HepG2 (cell line): ENCODE data around the gene MIER2. TPM values are rescaled to one million over a fixed set of nuclear protein-coding genes. Genes with fewer than 3 reads are reported as not detected.

Experiments
- ATAC-seq: fragments of 200-7000 bp; cut with Tn5 transposase; 3 replicates; pipeline ENCODE4 v1.9.1; 2020; ENCODE audit warnings: mild to moderate bottlenecking, moderate library complexity
- BruUV-seq: library from RNA; stranded (reverse); fragments of 400-500 nt; replicated peaks from 2 replicates; lab custom pipeline; 2021; lab: Mats Ljungman, UMichigan
- CTCF ChIA-PET: fragments of 300-600 bp; formaldehyde crosslinking; extraction: SDS; loops from one replicate; lab custom pipeline; 2021; ENCODE audit warnings: low total read pairs, inconsistent platforms, low intra/inter-chr PET ratio; lab: Yijun Ruan, JAX
- POLR2A ChIA-PET: fragments of 350-600 bp; sonication (Branson Sonifier 250); formaldehyde crosslinking; loops from one replicate; lab custom pipeline; 2020; ENCODE audit warnings: antibody characterized with exemption, inconsistent platforms; lab: Yijun Ruan, JAX
- DNase-seq: peaks from one replicate; pipeline ENCODE4 v3.0.0-alpha.2; 2015; ENCODE audit warnings: low spot score
- FAIRE-seq: peaks from 3 replicates; lab custom pipeline; 2011; peaks lifted over from hg19 to GRCh38; lab: Jason Lieb, UNC
- H2AFZ ChIP-seq: one replicate; pipeline ENCODE4 v1.6.1; 2011; ENCODE audit warnings: low read length, inconsistent platforms
- H3K27ac ChIP-seq: fragments of 300-600 bp; 3 replicates; pipeline ENCODE4 v1.8.0; 2011; ENCODE audit warnings: mixed run types, mild to moderate bottlenecking, mixed read lengths, low read length, inconsistent platforms; ENCODE audit not compliant: insufficient read depth; ENCODE audit errors: extremely low read length
- H3K27me3 ChIP-seq, 2 experiments: fragments of 200-600 bp in 1 of 2; 2 replicates in 1 of 2; 3 replicates in 1 of 2; pipeline versions ENCODE4 v1.6.0 to v1.8.0; 2011; ENCODE audit warnings: low read length in 2 of 2, mild to moderate bottlenecking in 2 of 2, moderate library complexity in 2 of 2, inconsistent platforms in 1 of 2; ENCODE audit not compliant: insufficient read depth in 2 of 2, control insufficient read depth in 1 of 2
- H3K36me3 ChIP-seq, 2 experiments: fragments of 200-600 bp in 1 of 2; replicated peaks in 1 of 2; 2 replicates in 1 of 2; 3 replicates in 1 of 2; pipeline versions ENCODE4 v1.5.1 to v1.8.0; 2011; ENCODE audit warnings: low read length in 2 of 2, inconsistent platforms in 1 of 2; ENCODE audit not compliant: insufficient read depth in 2 of 2, control insufficient read depth in 1 of 2
- H3K4me1 ChIP-seq: 2 replicates; pipeline ENCODE4 v1.5.1; 2012; ENCODE audit warnings: low read length, inconsistent platforms; ENCODE audit not compliant: insufficient read depth
- H3K4me2 ChIP-seq: 2 replicates; pipeline ENCODE4 v1.6.0; 2011; ENCODE audit warnings: low read depth, low read length, inconsistent platforms
- H3K4me3 ChIP-seq, 3 experiments: fragments of 200-600 bp in 1 of 3; sonication (generic), shearing (Covaris generic) in 1 of 3; replicated peaks in 1 of 3; 2 replicates each; pipeline ENCODE4 v1.5.1; 2011 to 2016; ENCODE audit warnings: low read length in 3 of 3, inconsistent platforms in 2 of 3, low read depth in 2 of 3, mild to moderate bottlenecking in 2 of 3, control low read depth in 1 of 3, mixed read lengths in 1 of 3; ENCODE audit not compliant: insufficient read depth in 1 of 3
- H3K79me2 ChIP-seq: one replicate; pipeline ENCODE4 v1.6.1; 2011; ENCODE audit warnings: low read length, inconsistent platforms; ENCODE audit not compliant: insufficient read depth
- H3K9ac ChIP-seq: 2 replicates; pipeline ENCODE4 v1.6.0; 2011; ENCODE audit warnings: mild to moderate bottlenecking, low read depth, low read length, inconsistent platforms; ENCODE audit not compliant: insufficient read depth
- H3K9me3 ChIP-seq: 2 replicates; pipeline ENCODE4 v1.5.1; 2012; ENCODE audit warnings: mild to moderate bottlenecking, low read length
- H4K20me1 ChIP-seq: 2 replicates; pipeline ENCODE4 v1.6.0; 2011; ENCODE audit warnings: inconsistent platforms, mild to moderate bottlenecking, low read length, moderate library complexity; ENCODE audit not compliant: insufficient read depth
- ELF3 ChIP-seq: IDR thresholded peaks from 2 replicates; pipeline ENCODE4 v1.6.1; 2016; ENCODE audit warnings: missing genetic modification reagents, missing compliant biosample characterization
- GATA4 ChIP-seq: sonication (generic); IDR thresholded peaks from 2 replicates; pipeline ENCODE4 v1.6.1; 2016; ENCODE audit warnings: antibody characterized with exemption, low read depth, borderline replicate concordance
- HNRNPK ChIP-seq: fragments of 200-400 bp; formaldehyde crosslinking; IDR thresholded peaks from 2 replicates; pipeline ENCODE4 v1.6.1; 2018; ENCODE audit warnings: low read length, low read depth, moderate library complexity, mild to moderate bottlenecking; ENCODE audit not compliant: poor library complexity, severe bottlenecking
- JUN ChIP-seq: sonication (generic); formaldehyde crosslinking; IDR thresholded peaks from 2 replicates; pipeline ENCODE4 v1.4.0; 2020; ENCODE audit warnings: mild to moderate bottlenecking, missing genetic modification reagents
- MLLT10 ChIP-seq: sonication (generic); formaldehyde crosslinking; IDR thresholded peaks from 2 replicates; pipeline ENCODE4 v1.4.0; 2020; ENCODE audit warnings: missing genetic modification reagents
- SNRNP70 ChIP-seq: fragments of 200-400 bp; formaldehyde crosslinking; IDR thresholded peaks from 2 replicates; pipeline ENCODE4 v1.6.1; 2017; ENCODE audit warnings: mild to moderate bottlenecking, low read depth, low read length, moderate library complexity
- TBL1XR1 ChIP-seq: fragments of 150-350 bp; IDR thresholded peaks from 2 replicates; pipeline ENCODE4 v1.6.1; 2014; ENCODE audit warnings: borderline replicate concordance, low read length; ENCODE audit not compliant: partially characterized antibody
- TEAD3 ChIP-seq: optimal IDR thresholded peaks from 2 replicates; pipeline ENCODE3; 2016; ENCODE audit warnings: borderline replicate concordance
- ZFY ChIP-seq: sonication (generic); formaldehyde crosslinking; IDR thresholded peaks from 2 replicates; pipeline ENCODE4 v1.4.0; 2020; ENCODE audit warnings: missing genetic modification reagents
- ZNF235 ChIP-seq: sonication (generic); formaldehyde crosslinking; IDR thresholded peaks from 2 replicates; pipeline ENCODE4 v1.8.1; 2023; ENCODE audit warnings: mild to moderate bottlenecking, missing genetic modification reagents, borderline replicate concordance
- ZNF44 ChIP-seq: sonication (generic); formaldehyde crosslinking; IDR thresholded peaks from 2 replicates; pipeline ENCODE4 v1.5.1; 2020; ENCODE audit warnings: mild to moderate bottlenecking, missing genetic modification reagents
- ZSCAN20 ChIP-seq: sonication (generic); formaldehyde crosslinking; IDR thresholded peaks from 2 replicates; pipeline ENCODE4 v1.4.0; 2020; ENCODE audit warnings: missing genetic modification reagents, mild to moderate bottlenecking, borderline replicate concordance
- WGBS: methylation state at CpG from one replicate; pipeline ENCODE4 v1.1.6; 2017; ENCODE audit warnings: low lambda C conversion rate; 5-methylcytosine and 5-hydroxymethylcytosine counted together
- in situ Hi-C: cut with HindIII; loops from 2 replicates; pipeline ENCODE4 v1.10.0; 2017; ENCODE audit warnings: low pct_unique_long_range_greater_than_20kb; ENCODE audit not compliant: extremely low pct_ligation_motif_present
- intact Hi-C: fragments of 100-400 bp; cut with micrococcal nuclease; formaldehyde crosslinking; loops from one replicate; pipeline ENCODE4 v1.10.0; 2022; ENCODE audit not compliant: unreplicated experiment
- polyA plus RNA-seq, 8 experiments: library from polyadenylated mRNA; depleted of rRNA in 3 of 8; stranded (reverse) in 7 of 8; unstranded in 1 of 8; fragments of >200 nt; fragmentation: Illumina TruSeq in 4 of 8; extraction: Trizol in 4 of 8; gene quantifications; 2 replicates each; pipeline versions ENCODE4 v1.2.1 to v1.2.3, GENCODE V29; 2011 to 2016; ENCODE audit warnings: low read depth in 4 of 8, missing spikeins in 1 of 8, mixed read lengths in 1 of 8; ENCODE audit not compliant: insufficient read depth in 1 of 8
- total RNA-seq, 5 experiments: library from RNA; depleted of rRNA; stranded (reverse); fragments of >200 nt; fragmentation: Illumina TruSeq; extraction: Trizol; gene quantifications; 2 replicates each; pipeline ENCODE4 v1.2.3, GENCODE V29; 2016; ENCODE audit warnings: low read depth in 1 of 5
- TF ChIP-seq, protein P1 (sequence below): sonication (generic); formaldehyde crosslinking; IDR thresholded peaks from 2 replicates; pipeline ENCODE4 v1.4.0; 2020; ENCODE audit warnings: missing genetic modification reagents
- TF ChIP-seq, protein P2 (sequence below): sonication (generic); formaldehyde crosslinking; conservative IDR thresholded peaks from 2 replicates; pipeline ENCODE4 v1.4.0; 2020; ENCODE audit warnings: mild to moderate bottlenecking, missing genetic modification reagents, moderate library complexity
- TF ChIP-seq, protein P3 (sequence below): sonication (generic); formaldehyde crosslinking; IDR thresholded peaks from 2 replicates; pipeline ENCODE4 v1.4.0; 2020; ENCODE audit warnings: missing genetic modification reagents; ENCODE audit errors: not compliant biosample characterization
- TF ChIP-seq, protein P4 (sequence below): sonication (generic); formaldehyde crosslinking; conservative IDR thresholded peaks from 2 replicates; pipeline ENCODE4 v1.8.0; 2022; ENCODE audit warnings: low read depth, missing genetic modification reagents

MIER2 gene
- total and polyA plus RNA-seq, 2 of the 13 experiments (the other 11 are each of a cell fraction or from before 2014, with no cell fraction given) = 9.6 to 25.7 TPM

DNA sequence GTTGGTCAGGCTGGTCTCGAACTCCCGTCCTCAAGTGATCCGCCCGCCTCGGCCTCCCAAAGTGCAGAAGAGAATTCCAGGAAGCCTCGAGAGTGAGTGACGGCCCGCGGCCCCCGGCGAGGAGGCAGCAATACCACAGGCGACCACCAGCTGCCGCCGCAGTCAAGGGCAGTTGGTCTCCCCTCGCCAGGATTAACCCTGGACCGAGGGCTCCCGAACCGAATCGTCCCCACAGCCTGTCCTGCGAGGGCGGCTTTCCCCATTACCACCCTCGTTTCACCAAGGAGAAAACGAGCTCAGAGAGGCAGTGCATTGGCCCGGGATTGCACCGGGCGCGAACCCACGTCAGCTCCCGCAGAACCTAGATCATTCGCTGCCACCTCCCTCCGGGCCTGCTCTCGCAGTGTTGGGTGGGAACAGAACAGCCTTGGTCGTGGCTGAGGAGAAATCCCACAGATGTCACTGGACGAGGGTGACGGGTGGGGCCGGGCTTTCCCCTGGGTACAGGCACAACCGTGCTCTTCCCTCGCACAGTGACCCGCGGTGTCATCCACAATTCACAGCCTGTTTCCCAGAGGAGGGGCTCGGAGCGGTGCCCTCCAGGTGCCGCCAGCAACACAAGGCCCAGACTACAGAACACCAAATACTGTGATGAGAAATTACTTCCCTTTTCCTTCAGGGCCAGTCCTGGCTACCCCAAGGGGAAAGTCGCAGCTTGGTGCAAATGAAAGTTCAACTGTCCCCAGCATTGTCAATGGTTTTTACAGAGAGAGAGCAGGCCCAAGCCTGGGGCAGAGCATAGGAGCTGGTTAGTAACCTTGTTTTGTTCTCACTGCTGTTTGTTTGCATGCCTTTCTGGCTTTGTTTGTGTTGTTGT, 39.6 kb upstream of the MIER2 start:
- no TSS peak for BruUV-seq
- ATAC-seq = peak; percentile 94
- peak; percentile 22 for DNase-seq
- Histone ChIP-seq H3K27me3 (peaks cover 6 to 46% of the 10 kb centered on the region in 2 experiments), H3K9ac (no peak overlapping the region), H3K36me3 (no peaks in the 10 kb centered on the region), H3K79me2 (no peaks in the 10 kb centered on the region), H3K4me1 (no peaks in the 10 kb centered on the region), H3K4me2 (no peak overlapping the region), H4K20me1 (no peaks in the 10 kb centered on the region), H3K4me3 (no peak overlapping the region), H3K27ac (no peak overlapping the region), H2AFZ (no peak overlapping the region), H3K9me3 (no peaks in the 10 kb centered on the region)
- no peak for FAIRE-seq
- intact Hi-C loops = no loop called here
- 44% methylated on average over 26 of the region's 44 CpGs for WGBS
- in situ Hi-C loops = loop anchor here (5.0 kb wide), 1 partner anchor 98 kb away; no protein-coding TSS in a partner anchor
- POLR2A ChIA-PET = no interaction called here
- CTCF ChIA-PET = interaction anchor here (1.5 to 2.5 kb wide), 3 partner anchors 96 to 126 kb away, joined by 6 to 19 read pairs (median 9); partner anchors contain the start of gene TPGS1
- TF ChIP-seq TEAD3 = peak; percentile 31
- TF ChIP-seq, protein P1, sequence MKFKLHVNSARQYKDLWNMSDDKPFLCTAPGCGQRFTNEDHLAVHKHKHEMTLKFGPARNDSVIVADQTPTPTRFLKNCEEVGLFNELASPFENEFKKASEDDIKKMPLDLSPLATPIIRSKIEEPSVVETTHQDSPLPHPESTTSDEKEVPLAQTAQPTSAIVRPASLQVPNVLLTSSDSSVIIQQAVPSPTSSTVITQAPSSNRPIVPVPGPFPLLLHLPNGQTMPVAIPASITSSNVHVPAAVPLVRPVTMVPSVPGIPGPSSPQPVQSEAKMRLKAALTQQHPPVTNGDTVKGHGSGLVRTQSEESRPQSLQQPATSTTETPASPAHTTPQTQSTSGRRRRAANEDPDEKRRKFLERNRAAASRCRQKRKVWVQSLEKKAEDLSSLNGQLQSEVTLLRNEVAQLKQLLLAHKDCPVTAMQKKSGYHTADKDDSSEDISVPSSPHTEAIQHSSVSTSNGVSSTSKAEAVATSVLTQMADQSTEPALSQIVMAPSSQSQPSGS (CRISPR knock-in tag) = no peak
- no peak for TF ChIP-seq MLLT10 (CRISPR knock-in tag)
- TF ChIP-seq SNRNP70 = no peak
- TF ChIP-seq ELF3 (CRISPR knock-in tag) = no peak
- no peak for TF ChIP-seq HNRNPK
- TF ChIP-seq GATA4 = no peak
- peak; percentile 29; the same call in 1 of the 2 replicates for TF ChIP-seq ZFY (CRISPR knock-in tag)
- TF ChIP-seq, protein P2, sequence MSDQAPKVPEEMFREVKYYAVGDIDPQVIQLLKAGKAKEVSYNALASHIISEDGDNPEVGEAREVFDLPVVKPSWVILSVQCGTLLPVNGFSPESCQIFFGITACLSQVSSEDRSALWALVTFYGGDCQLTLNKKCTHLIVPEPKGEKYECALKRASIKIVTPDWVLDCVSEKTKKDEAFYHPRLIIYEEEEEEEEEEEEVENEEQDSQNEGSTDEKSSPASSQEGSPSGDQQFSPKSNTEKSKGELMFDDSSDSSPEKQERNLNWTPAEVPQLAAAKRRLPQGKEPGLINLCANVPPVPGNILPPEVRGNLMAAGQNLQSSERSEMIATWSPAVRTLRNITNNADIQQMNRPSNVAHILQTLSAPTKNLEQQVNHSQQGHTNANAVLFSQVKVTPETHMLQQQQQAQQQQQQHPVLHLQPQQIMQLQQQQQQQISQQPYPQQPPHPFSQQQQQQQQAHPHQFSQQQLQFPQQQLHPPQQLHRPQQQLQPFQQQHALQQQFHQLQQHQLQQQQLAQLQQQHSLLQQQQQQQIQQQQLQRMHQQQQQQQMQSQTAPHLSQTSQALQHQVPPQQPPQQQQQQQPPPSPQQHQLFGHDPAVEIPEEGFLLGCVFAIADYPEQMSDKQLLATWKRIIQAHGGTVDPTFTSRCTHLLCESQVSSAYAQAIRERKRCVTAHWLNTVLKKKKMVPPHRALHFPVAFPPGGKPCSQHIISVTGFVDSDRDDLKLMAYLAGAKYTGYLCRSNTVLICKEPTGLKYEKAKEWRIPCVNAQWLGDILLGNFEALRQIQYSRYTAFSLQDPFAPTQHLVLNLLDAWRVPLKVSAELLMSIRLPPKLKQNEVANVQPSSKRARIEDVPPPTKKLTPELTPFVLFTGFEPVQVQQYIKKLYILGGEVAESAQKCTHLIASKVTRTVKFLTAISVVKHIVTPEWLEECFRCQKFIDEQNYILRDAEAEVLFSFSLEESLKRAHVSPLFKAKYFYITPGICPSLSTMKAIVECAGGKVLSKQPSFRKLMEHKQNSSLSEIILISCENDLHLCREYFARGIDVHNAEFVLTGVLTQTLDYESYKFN = no peak
- TF ChIP-seq, protein P3, sequence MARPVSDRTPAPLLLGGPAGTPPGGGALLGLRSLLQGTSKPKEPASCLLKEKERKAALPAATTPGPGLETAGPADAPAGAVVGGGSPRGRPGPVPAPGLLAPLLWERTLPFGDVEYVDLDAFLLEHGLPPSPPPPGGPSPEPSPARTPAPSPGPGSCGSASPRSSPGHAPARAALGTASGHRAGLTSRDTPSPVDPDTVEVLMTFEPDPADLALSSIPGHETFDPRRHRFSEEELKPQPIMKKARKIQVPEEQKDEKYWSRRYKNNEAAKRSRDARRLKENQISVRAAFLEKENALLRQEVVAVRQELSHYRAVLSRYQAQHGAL = no peak
- no peak for TF ChIP-seq TBL1XR1
- TF ChIP-seq JUN (CRISPR knock-in tag) = no peak
- 0 out of 2 replicates have a peak, but pooled peaks have one; percentile 48 for TF ChIP-seq ZNF44
- no peak for TF ChIP-seq ZNF235 (CRISPR knock-in tag)
- TF ChIP-seq, protein P4, sequence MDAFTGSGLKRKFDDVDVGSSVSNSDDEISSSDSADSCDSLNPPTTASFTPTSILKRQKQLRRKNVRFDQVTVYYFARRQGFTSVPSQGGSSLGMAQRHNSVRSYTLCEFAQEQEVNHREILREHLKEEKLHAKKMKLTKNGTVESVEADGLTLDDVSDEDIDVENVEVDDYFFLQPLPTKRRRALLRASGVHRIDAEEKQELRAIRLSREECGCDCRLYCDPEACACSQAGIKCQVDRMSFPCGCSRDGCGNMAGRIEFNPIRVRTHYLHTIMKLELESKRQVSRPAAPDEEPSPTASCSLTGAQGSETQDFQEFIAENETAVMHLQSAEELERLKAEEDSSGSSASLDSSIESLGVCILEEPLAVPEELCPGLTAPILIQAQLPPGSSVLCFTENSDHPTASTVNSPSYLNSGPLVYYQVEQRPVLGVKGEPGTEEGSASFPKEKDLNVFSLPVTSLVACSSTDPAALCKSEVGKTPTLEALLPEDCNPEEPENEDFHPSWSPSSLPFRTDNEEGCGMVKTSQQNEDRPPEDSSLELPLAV (CRISPR knock-in tag) = no peak
- no peak for TF ChIP-seq ZSCAN20 (CRISPR knock-in tag)
